Measurements from ENCODE around the gene CYP2W1.
"Not testable (repeated sequence)": the region's sequence is repeated elsewhere in the genome, so short reads cannot be mapped to it uniquely, and the experiment has no call there.

The CYP2W1 gene

DNA sequence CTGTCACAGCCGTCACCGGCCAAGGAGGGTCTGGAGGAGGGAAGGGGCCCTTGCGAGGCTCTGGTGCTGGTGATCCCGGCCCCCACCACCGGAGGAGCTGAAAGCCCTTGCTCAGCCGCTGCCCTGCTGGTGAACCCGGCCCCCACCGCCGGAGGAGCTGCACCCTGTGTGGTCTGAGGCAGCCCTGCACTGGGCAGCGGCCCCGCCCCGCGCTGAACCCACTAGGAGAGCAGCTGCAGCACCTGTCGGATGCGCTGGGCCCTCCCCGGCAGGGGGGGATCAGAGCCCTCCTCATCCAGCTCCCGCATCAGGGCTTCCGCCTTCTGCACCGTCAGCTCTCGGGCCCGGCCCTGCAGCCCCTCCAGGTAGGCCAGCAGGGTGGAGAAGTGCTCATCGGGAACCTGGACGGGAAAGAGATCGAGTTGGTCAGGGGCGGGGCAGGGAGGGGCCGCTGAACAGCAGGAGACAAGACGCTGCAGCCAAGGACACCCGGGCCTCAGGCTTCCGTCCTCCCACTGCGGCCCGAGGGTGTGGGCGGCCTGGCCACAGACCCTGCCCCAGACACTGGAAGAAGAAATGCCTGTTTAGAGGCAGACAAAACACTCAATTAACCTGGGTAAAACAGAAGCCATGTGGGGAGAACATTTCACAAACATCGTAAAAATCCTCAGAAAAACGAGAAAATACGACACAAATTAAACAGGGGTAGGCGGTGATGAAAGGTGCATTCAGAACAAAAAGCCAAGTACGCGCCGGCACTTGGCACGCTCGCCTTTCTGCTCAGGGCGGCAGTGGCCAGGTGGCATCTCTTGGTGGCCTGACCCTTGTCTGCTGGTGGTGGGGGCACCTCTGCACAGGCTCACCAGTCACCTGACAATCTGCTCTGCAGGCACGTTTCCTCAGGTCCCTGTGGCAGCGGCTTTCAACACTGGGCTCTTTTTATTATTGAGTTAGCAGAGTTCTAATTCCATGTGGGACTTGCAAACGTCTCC is 14.7 kb downstream of the CYP2W1 start:
- DNase-seq, result no peak

DNA sequence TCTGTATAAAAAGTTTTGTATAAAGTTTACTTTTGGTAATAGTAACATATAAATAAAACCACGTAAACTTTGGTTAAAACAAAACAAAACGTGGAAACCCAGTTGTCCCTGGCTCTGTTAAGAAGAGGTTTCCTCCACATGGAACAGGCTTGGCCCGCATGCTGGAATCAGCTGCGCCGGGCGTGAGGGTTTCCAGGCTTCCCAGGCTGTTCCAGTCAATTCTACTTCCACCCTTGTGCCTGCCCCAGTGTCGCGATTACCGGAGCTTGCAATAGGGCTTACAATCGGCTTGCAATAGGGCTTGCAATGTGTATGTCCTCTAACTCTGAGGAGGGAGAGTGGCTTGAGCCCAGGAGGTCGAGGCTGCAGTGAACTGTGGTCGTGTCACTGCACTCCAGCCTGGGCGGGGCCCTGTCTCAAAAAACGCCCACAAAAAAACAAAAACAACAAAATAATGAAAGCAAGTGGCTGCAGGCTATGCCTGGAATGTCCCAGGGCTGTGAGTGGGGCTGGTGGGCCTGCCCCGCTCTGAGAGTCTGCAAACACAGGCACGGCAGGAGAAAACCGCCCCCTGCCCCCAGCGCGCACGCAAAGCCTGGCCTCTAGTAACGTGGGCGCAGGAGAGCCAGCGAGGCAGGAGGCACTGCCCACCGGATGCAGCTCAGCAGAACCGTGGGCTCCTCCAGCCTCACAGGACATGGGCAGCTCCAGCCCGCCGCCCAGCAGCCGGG is 16.3 kb downstream of the CYP2W1 start:
- no peak for DNase-seq

DNA sequence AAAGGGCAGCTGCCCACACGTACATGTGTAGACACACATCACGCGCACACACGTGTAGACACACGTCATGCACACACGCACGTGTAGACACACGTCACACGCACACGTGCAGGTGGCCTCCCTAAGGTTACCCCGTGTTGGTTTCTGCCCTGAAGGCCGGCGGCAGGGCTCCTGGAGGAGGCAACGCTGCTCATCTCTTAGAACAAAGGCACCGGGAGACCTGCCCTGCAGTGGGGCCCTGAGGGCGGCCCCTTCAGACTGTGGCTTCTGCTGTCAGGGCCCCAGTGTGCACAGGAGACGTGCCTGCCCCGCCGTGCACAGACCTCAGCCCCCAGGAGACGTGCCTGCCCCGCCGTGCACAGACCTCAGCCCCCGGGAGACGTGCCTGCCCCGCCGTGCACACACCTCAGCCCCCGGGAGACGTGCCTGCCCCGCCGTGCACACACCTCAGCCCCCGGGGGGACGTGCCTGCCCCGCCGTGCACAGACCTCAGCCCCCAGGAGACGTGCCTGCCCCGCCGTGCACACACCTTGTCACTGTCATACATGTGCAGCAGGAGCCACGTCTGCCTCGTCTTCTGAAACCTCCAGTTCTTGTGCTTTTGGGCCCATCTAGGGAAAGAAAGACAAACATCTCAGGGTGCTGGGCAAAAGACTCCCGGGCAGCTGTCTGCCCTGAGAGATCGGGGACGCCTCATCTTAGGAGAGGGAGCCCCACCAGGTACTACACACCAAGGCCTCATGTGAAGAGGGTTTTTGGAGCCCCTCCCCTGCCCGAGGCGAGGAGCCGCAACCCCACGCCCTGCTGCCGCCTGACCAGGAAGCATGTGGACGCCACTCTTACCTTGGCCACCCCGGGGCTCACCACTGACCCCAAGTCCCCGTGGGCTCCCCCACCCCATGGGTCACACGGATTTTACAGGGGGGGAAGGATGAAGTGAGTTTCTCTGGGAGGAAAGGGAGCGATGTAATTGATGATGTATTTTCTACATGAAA is 17.3 kb downstream of the CYP2W1 start:
- no peak for DNase-seq

DNA sequence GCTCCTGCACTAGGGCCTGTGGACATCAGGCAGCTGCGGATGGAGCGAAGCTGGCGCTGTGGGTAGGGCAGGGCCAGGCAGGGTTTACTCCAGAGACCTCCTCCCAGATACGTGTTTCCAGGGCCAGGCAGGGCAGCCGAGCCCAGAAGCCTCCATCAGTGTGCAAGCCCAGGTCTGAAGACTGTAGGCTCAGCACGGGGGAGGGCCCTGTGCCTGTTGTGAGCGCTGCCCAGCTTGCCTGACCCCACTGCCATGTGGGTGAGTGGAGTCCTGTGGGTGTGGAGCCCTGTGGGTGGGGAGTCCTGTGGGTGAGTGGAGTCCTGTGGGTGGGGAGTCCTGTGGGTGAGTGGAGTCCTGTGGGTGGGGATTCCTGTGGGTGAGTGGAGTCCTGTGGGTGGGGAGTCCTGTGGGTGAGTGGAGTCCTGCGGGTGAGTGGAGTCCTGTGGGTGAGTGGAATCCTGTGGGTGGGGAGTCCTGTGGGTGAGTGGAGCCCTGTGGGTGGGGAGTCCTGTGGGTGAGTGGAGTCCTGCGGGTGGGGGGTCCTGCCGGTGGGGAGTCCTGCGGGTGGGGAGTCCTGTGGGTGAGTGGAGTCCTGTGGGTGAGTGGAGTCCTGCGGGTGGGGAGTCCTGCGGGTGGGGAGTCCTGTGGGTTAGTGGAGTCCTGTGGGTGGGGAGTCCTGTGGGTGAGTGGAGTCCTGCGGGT is 18.2 kb downstream of the CYP2W1 start:
- DNase-seq, result peak; percentile 33

DNA sequence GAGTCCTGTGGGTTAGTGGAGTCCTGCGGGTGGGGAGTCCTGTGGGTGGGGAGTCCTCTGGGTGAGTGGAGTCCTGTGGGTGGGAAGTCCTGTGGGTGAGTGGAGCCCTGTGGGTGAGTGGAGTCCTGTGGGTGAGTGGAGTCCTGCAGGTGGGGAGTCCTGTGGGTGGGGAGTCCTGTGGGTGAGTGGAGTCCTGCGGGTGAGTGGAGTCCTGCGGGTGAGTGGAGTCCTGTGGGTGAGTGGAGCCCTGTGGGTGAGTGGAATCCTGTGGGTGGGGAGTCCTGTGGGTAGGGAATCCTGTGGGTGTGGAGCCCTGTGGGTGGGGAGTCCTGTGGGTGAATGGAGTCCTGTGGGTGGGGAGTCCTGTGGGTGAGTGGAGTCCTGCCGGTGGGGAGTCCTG is 19.0 kb downstream of the CYP2W1 start:
- not testable (repeated sequence) for DNase-seq

DNA sequence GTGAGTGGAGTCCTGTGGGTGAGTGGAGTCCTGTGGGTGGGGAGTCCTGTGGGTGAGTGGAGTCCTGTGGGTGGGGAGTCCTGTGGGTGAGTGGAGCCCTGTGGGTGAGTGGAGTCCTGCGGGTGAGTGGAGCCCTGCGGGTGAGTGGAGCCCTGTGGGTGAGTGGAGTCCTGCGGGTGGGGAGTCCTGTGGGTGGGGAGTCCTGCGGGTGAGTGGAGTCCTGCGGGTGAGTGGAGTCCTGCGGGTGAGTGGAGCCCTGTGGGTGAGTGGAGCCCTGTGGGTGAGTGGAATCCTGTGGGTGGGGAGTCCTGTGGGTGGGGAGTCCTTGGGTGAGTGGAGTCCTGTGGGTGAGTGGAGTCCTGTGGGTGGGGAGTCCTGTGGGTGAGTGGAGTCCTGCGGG is 19.5 kb downstream of the CYP2W1 start:
- DNase-seq, result not testable (repeated sequence)

DNA sequence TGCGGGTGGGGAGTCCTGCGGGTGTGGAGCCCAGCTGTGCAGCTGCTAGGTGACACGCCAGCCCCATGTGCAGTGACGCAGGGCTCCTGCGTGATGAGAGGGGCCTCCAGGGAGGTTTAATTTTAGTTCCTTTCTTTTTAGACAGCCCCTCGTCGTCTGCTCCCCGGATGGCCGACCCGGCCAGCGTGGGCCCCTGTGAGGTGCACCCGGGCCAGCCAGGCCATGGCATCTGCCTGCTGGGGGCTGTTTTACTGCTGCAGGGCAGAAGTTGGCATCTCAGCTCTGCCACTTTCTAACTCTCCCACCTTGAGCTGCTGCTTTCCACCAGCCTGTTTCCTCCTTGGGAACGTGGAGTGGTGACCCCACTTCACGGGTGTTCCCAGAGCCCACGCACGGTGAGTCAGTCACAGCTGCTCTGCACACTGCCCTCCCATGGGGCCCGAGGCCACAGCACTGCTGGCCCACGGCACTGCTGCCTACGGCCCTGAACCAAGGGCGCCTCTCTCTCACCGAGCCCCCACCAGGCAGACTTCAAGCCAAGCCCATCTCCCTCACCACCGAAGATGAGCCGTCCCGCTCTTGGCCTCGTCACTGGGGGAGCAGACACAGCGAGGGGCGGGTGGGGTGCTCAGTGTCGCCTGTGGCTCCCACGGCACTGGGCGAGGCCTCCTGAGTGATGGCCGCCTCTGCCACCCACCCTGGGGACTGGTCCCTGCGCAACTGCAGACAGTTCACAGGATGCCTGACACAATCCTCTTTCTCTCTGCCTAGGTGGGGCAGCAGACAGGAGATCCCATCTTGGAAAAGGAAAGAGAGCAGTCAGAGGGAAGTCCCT is 21.3 kb downstream of the CYP2W1 start:
- no peak for DNase-seq

DNA sequence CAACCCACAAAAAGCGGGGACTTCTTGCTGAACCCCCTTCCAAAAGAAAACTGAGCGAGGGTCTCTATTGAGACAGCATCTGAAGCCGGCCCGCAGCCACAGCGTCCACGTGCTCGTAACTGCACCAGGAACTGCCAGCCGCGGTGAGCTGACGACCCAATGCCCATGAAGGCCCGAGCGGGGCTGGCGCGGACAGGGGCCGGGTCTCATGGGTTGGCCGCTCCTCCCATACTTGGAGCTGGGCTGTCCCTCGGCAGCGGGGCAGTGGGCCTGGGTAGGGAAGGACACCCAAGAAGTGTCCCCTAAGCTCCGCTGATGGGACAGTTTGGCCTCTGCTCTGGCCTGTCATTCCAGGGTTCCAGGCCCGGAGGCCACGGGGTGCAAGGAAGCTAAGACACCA is 22.3 kb downstream of the CYP2W1 start:
- no peak for DNase-seq

DNA sequence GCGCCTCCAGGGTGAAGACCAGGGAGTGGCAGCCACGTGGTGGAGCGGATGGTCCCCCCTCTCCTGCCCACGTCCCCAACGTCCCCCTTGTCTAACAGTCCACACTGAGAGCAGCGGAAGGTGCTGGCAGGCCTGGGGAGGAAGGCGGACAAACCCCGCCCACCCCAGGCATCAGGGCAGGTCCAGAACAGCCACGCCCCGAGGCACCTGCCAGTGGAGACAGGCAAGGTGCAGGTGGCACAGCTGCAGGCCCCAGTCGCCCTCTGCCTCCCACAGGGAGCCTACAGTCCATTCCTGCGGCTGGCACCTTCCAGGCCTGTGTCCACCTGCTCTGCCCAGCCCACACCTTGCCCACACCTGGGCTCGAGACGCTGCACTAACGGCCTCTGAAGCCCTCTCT is 24.9 kb downstream of the CYP2W1 start:
- no peak for DNase-seq

DNA sequence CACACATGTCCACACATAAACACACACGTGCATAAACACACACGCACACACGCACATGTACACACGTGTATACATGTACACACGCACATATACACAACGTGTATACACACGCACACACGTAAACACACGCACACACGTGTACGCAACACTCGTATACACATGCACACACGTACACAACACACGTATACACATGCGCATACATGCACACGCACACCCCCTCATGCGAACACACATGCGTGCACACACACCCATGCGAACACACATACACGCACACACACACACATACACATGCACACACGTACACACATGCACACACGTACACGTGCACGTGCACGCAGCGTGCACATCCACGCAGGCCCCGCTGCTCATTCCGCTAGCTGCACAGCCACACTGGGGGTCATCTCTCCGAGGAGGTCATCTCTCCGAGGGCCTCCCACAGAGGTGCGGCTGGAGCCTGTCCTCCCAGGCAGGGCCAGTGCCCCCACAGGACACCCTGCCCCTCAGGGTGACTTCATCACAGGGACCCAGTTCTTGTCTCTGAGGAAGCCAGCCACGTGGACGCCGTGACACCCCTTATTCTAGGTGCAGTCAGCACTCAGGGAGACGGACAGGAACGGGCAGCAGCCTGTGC is 25.9 kb downstream of the CYP2W1 start:
- DNase-seq, result no peak

DNA sequence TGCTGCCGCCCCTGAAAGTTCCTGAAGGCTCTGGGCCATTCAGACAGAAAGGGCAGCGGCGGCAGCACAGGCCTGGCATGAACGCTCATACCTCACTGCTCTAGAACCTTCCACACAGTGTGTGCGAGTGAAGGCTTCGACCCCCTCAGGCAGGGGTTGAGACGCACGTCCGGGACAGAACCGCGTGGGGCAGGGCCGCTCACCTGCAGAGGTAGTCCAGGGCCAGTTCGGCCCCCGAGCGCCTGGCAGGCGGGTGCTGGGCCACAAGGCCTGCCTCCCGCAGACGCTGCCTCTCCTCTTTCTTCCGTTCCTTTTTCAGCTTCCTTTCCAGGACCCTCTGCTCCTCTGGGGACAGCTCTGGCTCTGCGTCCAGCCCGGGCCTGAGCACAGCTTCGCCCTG is 26.8 kb downstream of the CYP2W1 start:
- no peak for DNase-seq

DNA sequence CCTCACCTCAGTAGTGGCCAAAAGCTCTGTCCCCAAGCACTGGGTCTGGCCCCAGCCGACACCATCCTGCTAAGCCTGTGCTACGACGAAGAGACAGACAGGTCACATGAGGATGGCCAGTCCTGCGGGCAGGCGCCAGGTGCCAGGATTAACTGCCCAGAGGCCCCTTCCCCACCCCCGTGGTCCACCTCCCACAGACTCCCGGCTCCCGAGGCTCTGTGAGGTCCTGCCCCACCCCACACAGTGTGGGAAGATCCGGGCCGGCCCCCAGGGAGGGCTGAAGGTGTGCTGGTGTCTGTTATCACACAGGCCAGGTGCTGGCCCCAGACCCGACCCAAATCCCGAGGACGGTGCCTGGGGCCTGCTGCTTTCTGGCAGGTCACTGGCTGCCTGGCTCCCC is 27.2 kb downstream of the CYP2W1 start:
- no peak for DNase-seq

DNA sequence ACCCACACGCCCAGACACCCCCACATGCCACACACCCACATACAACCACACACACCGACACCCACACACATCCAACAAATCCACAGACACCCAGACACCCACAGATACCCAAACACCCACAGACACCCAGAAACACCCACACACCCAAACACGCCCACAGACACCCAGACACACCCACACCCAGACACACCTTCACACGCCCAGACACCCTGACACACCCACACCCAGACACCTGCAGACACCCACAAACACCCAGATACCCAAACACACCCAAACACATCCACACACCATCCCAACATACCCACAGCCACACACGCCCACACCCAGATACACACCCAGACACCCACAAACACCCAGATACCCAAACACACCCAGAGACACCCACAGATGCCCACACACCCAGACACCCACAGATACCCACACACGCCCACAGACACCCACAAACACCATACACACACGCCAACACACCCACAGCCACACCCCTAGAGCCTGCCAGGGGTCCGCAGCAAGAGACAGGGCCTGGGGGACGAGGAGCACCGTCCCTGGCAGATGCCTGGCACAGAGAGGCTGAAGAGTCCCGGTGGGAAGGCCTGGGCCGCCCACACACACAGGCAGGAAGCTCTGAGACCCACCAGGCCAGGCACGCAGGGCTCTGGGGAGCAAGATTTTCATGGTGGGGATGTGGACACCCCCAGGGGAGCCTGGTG is 28.5 kb downstream of the CYP2W1 start:
- no peak for DNase-seq

DNA sequence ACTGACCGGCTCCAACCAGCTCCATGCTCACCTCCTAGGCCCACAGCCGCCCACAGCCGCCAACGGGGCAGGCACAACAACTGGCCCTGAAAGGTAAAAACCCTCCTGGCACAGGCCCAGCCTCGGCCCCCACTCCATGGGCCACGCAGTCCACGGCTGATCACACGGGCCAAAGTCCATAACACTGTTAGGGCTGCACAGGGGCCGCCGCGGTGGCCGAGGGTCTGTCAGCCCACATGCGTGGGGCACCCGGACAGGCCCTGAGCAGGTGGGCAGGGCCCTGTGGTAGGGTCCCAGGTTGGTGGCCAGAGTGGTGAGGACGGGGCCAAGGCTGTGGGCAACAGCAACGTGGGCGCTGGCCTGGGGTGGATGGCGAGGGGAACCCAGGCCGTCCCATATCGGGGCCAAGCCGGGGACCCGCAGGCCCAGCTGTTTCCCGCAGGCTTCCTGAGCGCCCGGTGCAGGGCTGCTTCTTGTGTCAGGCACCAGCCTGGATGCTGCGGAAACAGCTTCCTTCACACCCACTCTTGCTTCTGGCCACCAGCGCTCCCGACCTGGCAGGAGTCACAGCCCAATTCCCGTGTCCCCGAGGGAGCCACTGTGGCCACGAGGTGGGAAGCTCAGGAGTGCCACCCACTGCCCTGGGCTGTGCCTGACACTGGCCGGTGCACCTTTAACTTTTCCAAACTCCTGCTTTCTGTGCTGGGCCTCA is 29.2 kb downstream of the CYP2W1 start:
- DNase-seq, result no peak

DNA sequence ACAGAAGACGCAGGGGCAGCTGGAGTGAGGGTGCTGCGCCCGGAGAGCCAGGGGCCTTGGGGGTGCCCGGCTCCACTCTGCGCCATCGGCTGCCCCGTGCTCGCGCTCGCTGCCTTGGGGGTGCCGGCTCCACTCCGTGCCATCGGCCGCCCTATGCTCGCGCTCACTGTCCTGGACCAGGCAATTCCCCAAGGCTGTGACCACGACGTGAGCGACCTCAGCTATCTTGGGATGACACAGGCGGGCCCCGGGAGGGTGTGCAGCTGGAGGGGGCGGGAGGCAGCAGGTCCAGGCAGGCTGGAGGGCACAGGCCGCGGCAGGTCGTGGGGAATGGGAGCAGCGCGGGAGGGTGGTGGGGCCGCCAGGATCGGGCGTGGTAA is 29.7 kb downstream of the CYP2W1 start:
- no peak for DNase-seq

DNA sequence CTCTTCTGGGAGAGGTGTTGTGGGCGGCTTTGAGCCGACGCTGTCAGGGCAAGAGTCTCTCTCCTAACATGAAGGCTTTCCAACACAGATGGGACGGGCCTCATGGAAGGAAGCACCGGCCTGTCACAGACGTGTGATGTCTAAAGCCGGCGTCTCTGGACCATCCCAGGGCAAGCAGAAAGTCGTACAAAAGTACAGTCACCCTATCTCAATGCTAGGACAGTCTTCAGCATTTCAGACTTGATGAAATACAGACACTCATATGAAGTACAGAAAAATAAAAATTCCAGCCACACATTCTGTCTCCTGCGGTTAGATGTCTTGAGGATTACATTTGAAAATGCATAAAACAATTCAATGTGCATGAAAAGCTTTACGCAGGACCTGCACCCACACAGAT is 30.6 kb downstream of the CYP2W1 start:
- DNase-seq, result no peak

DNA sequence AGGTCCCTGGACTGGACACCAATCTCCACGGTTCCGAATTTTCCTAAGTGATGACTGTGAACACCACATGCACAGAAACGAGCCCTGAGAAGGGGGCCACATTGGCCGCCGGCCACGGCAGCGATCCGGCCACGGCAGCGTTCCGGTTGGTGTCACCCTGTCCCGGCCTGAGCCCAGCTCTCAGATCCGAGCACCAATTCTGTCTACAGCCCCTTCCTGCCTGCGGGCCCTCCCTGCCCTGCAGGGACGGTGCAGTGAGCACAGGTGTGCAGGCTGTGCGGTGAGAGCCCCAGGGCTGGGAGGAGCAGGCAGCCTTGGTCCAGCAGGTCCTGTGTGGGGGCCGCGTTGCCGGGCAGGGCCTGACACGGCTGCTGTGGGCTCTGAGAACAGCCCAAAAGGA is 31.7 kb downstream of the CYP2W1 start:
- DNase-seq, result no peak

DNA sequence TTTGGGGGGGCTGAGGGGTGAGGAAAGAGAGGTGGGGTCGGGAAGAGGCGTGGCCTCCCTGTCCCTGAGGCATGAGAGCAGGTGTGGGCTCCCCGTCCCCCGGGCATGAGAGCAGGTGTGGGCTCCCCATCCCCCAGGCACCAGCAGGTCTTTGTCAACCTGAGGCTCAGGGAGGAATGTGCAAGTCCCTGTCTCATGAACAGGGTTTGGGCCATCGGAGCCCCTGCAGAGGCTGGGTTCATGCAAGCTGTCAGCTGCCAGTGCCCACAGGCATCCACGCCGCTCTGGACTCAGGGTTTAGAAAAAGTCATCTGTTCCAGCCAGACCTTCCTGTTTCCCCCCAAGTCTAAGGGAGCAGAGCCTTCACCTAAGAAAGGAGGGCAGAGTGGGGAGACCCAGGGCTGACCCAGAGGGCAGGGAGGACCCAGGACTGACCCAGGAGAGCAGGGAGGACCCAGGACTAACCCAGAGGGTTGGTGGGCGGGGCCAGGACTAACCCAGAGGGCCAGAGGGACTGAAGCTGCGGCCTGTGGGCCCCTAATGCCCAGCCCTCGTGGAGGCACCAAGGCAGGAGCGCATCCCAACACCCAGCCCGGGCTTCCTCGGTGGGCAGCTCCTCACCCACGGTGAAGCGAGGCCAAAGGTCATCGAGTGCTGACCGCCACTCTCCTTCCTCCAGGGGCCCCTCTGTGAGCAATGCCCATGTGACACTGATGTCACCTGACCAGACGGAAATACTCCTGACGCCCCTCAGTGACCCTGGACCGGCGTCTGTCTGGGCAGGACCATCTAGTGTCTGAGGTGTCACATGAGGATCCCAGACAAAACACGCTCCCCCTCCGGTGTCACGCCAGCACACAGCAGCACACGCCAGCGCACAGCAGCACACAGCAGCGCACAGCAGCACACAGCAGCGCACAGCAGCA is 32.5 kb downstream of the CYP2W1 start:
- DNase-seq, result peak; percentile 14

Data from NCI-H2171 treated with DMSO at 0.1 percent for 48 hours (cell line).